A673 (cell line): Measurements from ENCODE around the gene INAVA. TPM values are rescaled to one million over a fixed set of nuclear protein-coding genes. Genes with fewer than 3 reads are reported as not detected.

Experiments
- BruUV-seq: library from RNA; stranded (reverse); fragments of 400-500 nt; replicated peaks from 2 replicates; lab custom pipeline; 2021; lab: Mats Ljungman, UMichigan
- CTCF ChIA-PET: fragments of 300-600 bp; sonication (Branson Sonifier 250); formaldehyde crosslinking; loops from one replicate; lab custom pipeline; 2022; ENCODE audit warnings: antibody characterized with exemption; lab: Charles Lee
- POLR2A ChIA-PET: fragments of 300-600 bp; sonication (Branson Sonifier 250); formaldehyde crosslinking; loops from one replicate; lab custom pipeline; 2022; ENCODE audit warnings: antibody characterized with exemption; ENCODE audit not compliant: low non-redundant PET; lab: Charles Lee
- DNase-seq: peaks from one replicate; pipeline ENCODE4 v3.0.0-alpha.2; 2015; ENCODE audit warnings: low spot score
- H3K27ac ChIP-seq: fragments of 200-600 bp; sonication (generic); 2 replicates; pipeline ENCODE4 v1.5.1; 2016; ENCODE audit warnings: mixed run types, low read depth, mild to moderate bottlenecking, mixed read lengths, antibody characterized with exemption, low read length; ENCODE audit not compliant: poor library complexity, severe bottlenecking
- H3K27me3 ChIP-seq: fragments of 200-600 bp; sonication (generic); replicated peaks from 2 replicates; pipeline ENCODE4 v1.6.1; 2017; ENCODE audit warnings: mixed run types, low read depth, mild to moderate bottlenecking, mixed read lengths, antibody characterized with exemption, low read length; ENCODE audit not compliant: insufficient read depth, poor library complexity
- H3K36me3 ChIP-seq: fragments of 200-600 bp; sonication (generic); 2 replicates; pipeline ENCODE4 v1.6.1; 2016; ENCODE audit warnings: mixed run types, mild to moderate bottlenecking, mixed read lengths, antibody characterized with exemption, low read length; ENCODE audit not compliant: insufficient read depth, poor library complexity, severe bottlenecking
- H3K4me1 ChIP-seq: fragments of 200-600 bp; sonication (generic); 2 replicates; pipeline ENCODE4 v1.6.1; 2017; ENCODE audit warnings: mixed run types, mild to moderate bottlenecking, mixed read lengths, antibody characterized with exemption, low read length; ENCODE audit not compliant: insufficient read depth, poor library complexity, severe bottlenecking
- H3K4me3 ChIP-seq: fragments of 200-600 bp; sonication (generic); 2 replicates; pipeline ENCODE4 v1.5.1; 2016; ENCODE audit warnings: low read depth, mixed run types, mild to moderate bottlenecking, mixed read lengths, low read length; ENCODE audit not compliant: poor library complexity, severe bottlenecking
- H3K9me3 ChIP-seq: fragments of 200-600 bp; sonication (generic); 2 replicates; pipeline ENCODE4 v1.6.1; 2016; ENCODE audit warnings: mixed run types, low read depth, mild to moderate bottlenecking, mixed read lengths, antibody characterized with exemption, low read length; ENCODE audit not compliant: poor library complexity, severe bottlenecking
- EZH2 ChIP-seq: fragments of 200-600 bp; sonication (generic); IDR thresholded peaks from 2 replicates; pipeline ENCODE4 v1.6.1; 2017; ENCODE audit warnings: borderline replicate concordance, low read depth, mild to moderate bottlenecking, mixed read lengths, antibody characterized with exemption, low read length; ENCODE audit not compliant: poor library complexity, severe bottlenecking
- intact Hi-C: fragments of 100-400 bp; cut with micrococcal nuclease; formaldehyde crosslinking; loops from one replicate; pipeline ENCODE4 v1.10.0; 2022; ENCODE audit not compliant: unreplicated experiment
- total RNA-seq: library from RNA; stranded (reverse); gene quantifications from 2 replicates; pipeline ENCODE4 v1.2.3, GENCODE V29; 2021
- TF ChIP-seq, protein P1 (sequence below): fragments of 300-800, 200-600 bp; sonication (generic); conservative IDR thresholded peaks from 2 replicates; pipeline ENCODE4 v1.5.1; 2017; ENCODE audit warnings: low read depth, mild to moderate bottlenecking, antibody characterized with exemption, low read length, moderate library complexity, mixed read lengths

The INAVA gene
- total RNA-seq, 1 experiment from 2014 or later = 0.45 TPM

DNA sequence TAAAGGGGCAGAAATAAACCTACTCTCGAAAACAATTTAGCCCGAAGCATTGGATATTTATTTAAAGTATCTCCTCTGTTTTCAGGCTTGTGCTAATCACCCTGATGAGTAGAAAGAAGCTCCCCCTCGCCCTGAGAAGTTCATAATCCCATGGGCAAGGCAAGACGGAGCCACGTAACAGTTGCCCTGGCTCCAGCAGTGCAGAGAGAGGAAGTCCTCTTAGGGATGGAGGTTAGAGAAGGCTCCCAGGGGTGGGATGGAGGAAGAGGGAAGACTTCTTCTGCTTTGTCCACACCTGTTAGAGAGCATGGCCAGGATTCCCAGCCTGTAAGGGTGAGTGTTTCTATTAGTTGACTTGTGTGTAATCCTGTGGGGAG is 25.3 kb upstream of the INAVA start:
- no TSS peak for BruUV-seq
- CTCF ChIA-PET = no interaction called here
- no peak for DNase-seq

DNA sequence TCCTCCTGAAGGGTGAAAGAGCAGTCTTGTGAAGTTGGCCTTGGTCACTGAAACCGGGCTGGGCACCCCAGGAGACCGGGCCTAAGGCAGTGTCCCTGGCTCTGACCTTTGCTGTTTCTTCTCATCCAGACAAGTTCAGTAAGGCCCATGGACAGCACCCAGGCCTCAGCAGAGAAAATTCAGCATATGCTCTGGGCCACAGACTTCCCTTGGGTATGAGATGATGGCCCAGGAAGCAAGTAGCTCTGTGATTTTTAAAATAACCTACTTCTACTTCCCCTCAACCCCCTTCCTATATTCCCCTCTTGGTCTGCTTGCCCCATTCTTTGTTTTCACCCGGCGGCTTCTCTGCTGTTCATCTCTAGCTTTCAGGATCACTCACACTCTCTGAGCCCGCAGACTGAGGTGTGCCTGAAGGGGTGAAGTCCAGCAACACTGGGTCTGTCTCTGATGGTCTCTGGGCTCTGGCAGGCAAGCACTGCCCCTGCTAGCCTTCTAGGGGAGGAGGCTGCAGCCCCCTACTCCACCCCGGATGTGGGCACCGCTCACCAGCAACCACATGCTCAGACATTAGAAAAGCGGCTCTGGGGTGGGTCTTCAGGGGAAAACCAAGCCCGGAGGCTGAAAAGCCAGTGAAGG is 24.8 kb upstream of the INAVA start:
- DNase-seq = no peak
- H3K4me1 ChIP-seq = no peaks in the 10 kb centered on the region
- intact Hi-C loops = no loop called here
- H3K9me3 ChIP-seq = no peaks in the 10 kb centered on the region
- POLR2A ChIA-PET = no interaction called here
- peaks cover 3% of the 10 kb centered on the region for H3K27me3 ChIP-seq
- H3K27ac ChIP-seq = no peak overlapping the region
- CTCF ChIA-PET = no interaction called here
- no peak for TF ChIP-seq EZH2
- TF ChIP-seq, protein P1, sequence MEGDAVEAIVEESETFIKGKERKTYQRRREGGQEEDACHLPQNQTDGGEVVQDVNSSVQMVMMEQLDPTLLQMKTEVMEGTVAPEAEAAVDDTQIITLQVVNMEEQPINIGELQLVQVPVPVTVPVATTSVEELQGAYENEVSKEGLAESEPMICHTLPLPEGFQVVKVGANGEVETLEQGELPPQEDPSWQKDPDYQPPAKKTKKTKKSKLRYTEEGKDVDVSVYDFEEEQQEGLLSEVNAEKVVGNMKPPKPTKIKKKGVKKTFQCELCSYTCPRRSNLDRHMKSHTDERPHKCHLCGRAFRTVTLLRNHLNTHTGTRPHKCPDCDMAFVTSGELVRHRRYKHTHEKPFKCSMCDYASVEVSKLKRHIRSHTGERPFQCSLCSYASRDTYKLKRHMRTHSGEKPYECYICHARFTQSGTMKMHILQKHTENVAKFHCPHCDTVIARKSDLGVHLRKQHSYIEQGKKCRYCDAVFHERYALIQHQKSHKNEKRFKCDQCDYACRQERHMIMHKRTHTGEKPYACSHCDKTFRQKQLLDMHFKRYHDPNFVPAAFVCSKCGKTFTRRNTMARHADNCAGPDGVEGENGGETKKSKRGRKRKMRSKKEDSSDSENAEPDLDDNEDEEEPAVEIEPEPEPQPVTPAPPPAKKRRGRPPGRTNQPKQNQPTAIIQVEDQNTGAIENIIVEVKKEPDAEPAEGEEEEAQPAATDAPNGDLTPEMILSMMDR = no peak
- no TSS peak for BruUV-seq
- H3K4me3 ChIP-seq = no peak overlapping the region
- H3K36me3 ChIP-seq = no peaks in the 10 kb centered on the region

More for the DNA sequence above, 25.3 kb upstream of the INAVA start:
- Histone ChIP-seq H3K4me3 (no peak overlapping the region), H3K27ac (no peak overlapping the region), H3K36me3 (no peaks in the 10 kb centered on the region), H3K4me1 (no peaks in the 10 kb centered on the region), H3K9me3 (no peaks in the 10 kb centered on the region), H3K27me3 (peaks cover 3% of the 10 kb centered on the region)
- intact Hi-C loops = no loop called here
- no peak for TF ChIP-seq EZH2
- TF ChIP-seq, protein P1 = no peak
- POLR2A ChIA-PET = no interaction called here

DNA sequence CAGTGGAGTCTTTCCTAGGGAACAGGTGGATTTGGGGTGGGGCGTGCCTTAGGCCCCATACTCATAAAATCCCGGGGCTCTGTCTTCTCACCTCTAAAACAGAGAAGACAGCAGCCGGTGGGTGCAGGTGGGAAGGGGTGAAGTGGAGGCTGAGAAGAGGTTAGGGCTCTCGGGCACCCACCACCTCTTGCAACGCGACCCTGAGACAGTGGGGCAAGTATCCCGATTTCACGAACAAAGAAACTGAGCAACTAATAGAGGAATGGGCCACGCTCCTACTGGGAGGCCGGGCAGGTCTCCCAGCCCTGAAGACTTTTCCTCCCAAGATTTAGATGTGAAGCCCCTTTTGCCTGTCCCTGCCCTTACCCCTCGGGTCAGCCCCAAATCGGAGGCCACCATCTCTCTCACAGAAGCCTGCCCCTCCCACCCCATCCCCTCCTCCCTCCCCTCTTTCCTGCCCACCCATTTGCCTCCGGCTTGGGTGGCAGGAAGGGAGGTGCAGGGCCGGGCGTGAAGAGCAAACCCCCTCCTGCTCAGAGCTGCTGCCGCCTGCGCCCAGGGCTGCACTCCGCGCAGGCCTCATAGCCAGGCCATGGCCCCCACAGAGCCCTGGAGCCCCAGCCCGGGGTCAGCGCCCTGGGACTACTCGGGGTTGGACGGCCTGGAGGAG is 22.1 kb upstream of the INAVA start, which contains the start of gene GPR25:
TSS of gene GPR25 (plus strand) at position 536 of the 670 bp plus-strand sequence. CDS start at position 593, 57 bp downstream.
- Histone ChIP-seq H3K36me3 (no peaks in the 10 kb centered on the region), H3K27ac (no peak within 1 kb of the TSS), H3K4me3 (no peak within 1 kb of the TSS), H3K4me1 (no peaks in the 10 kb centered on the region), H3K9me3 (no peaks in the 10 kb centered on the region), H3K27me3 (peaks cover 8% of the 10 kb centered on the region)
- BruUV-seq = no TSS peak
- ChIA-PET POLR2A (no interaction called here), CTCF (no interaction called here)
- intact Hi-C loops = no loop called here
- no peak for DNase-seq
- TF ChIP-seq, protein P1 = no peak
- TF ChIP-seq EZH2 = no peak
